ENCODE results near the gene PRRT3. TPM values are rescaled to one million over a fixed set of nuclear protein-coding genes. Genes with fewer than 3 reads are reported as not detected.

The PRRT3 gene
- total RNA-seq, 1 experiment from 2014 or later = 19.5 TPM

DNA sequence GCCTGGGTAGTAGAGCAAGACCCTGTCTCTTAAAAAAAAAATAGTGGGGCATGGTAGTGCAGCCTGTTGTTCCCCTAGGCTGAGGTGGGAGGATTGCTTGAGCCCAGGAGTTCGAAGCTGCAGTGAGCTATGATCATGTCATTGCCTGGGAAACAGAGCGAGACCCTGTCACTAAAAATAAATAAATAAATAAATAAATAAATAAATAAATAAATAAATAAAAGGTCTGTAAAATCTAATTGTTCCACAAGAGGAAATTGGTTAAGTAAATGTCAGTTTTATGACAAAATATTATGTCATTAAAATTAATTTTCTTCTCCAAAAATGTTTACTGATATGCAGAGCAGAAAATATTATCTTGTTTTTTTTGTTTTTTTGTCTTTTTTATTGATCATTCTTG, 13.2 kb downstream of the PRRT3 start:
- Mint-ChIP-seq H3K27ac (no peak overlapping the region), H3K9me3 (peaks cover 0 to 2% of the 10 kb centered on the region in 2 experiments; a peak in 3 of 5 replicates), H3K4me1 (peaks cover 6 to 10% of the 10 kb centered on the region in 2 experiments), H3K4me3 (no peak overlapping the region), H3K36me3 (ENCODE audit: insufficient read depth in 1 of 3, low read depth in 3 of 3) (peaks cover 6 to 46% (median 21%) of the 10 kb centered on the region in 3 experiments; a peak in 6 of 7 replicates), H3K27me3 (ENCODE audit: low read depth) (peaks cover 4% of the 10 kb centered on the region)
- TF ChIP-seq, protein P1, sequence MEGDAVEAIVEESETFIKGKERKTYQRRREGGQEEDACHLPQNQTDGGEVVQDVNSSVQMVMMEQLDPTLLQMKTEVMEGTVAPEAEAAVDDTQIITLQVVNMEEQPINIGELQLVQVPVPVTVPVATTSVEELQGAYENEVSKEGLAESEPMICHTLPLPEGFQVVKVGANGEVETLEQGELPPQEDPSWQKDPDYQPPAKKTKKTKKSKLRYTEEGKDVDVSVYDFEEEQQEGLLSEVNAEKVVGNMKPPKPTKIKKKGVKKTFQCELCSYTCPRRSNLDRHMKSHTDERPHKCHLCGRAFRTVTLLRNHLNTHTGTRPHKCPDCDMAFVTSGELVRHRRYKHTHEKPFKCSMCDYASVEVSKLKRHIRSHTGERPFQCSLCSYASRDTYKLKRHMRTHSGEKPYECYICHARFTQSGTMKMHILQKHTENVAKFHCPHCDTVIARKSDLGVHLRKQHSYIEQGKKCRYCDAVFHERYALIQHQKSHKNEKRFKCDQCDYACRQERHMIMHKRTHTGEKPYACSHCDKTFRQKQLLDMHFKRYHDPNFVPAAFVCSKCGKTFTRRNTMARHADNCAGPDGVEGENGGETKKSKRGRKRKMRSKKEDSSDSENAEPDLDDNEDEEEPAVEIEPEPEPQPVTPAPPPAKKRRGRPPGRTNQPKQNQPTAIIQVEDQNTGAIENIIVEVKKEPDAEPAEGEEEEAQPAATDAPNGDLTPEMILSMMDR (conservative IDR thresholded peaks at IDR 0.05) = no peak
- Histone ChIP-seq H3K56ac (ENCODE audit: insufficient read length, low read depth, low read length) (no peak overlapping the region), H3K9me3 (ENCODE audit: control insufficient read depth, low read depth, low read length) (no peaks in the 10 kb centered on the region), H2BK5ac (ENCODE audit: insufficient read length, low read length) (no peak overlapping the region), H2AK5ac (ENCODE audit: insufficient read length, low read length) (no peak overlapping the region), H2BK120ac (ENCODE audit: low read depth, low read length, poor library complexity, severe bottlenecking) (no peak overlapping the region), H3K18ac (ENCODE audit: insufficient read length, low read depth, low read length) (no peak overlapping the region), H3K4me2 (ENCODE audit: insufficient read depth, insufficient read length, low read length) (no peak overlapping the region), H3T11ph (ENCODE audit: low read length) (no peak overlapping the region), H3K27ac (ENCODE audit: insufficient read length, low read depth, low read length) (no peak overlapping the region), H3K79me2 (ENCODE audit: insufficient read depth, low read length) (no peaks in the 10 kb centered on the region), H3K27me3 (ENCODE audit: insufficient read depth, low read length) (no peaks in the 10 kb centered on the region), H4K5ac (ENCODE audit: insufficient read length, low read depth, low read length) (no peak overlapping the region), H2BK12ac (ENCODE audit: insufficient read length, low read depth, low read length) (no peak overlapping the region), H3K79me1 (ENCODE audit: insufficient read depth, low read depth, low read length, poor library complexity, severe bottlenecking) (no peaks in the 10 kb centered on the region), H3K4me1 (ENCODE audit: insufficient read depth, low read length) (no peaks in the 10 kb centered on the region; the same call in 1 of the 2 replicates), H2AFZ (ENCODE audit: low read length) (no peak overlapping the region), H2BK15ac (ENCODE audit: low read depth, low read length) (no peak overlapping the region), H3K14ac (ENCODE audit: insufficient read depth, low read length) (no peak overlapping the region), H3K23me2 (ENCODE audit: insufficient read length, low read depth, low read length, poor library complexity, severe bottlenecking) (peaks cover 3% of the 10 kb centered on the region), H2BK20ac (ENCODE audit: low read depth, low read length, poor library complexity, severe bottlenecking) (no peak overlapping the region), H3K9ac (ENCODE audit: extremely low read depth, insufficient read length, low read length) (no peak overlapping the region), H4K91ac (ENCODE audit: insufficient read length, low read depth, low read length) (no peak overlapping the region), H4K8ac (replicated peaks; ENCODE audit: insufficient read length, low read depth, low read length) (no peak overlapping the region), H3K23ac (ENCODE audit: insufficient read length, low read depth, low read length) (no peak overlapping the region), H4K20me1 (ENCODE audit: control insufficient read depth, insufficient read depth, insufficient read length) (no peaks in the 10 kb centered on the region), H3K4ac (ENCODE audit: low read depth, low read length) (no peak overlapping the region)
- DNase-seq = no peak
- WGBS (ENCODE audit: extremely low coverage, insufficient read length, low lambda C conversion rate) = no CpG with 5 or more reads among the region's 2 CpGs

All from H9 (cell line).